Esophagus squamous epithelium (tissue), 4 donors: ENCODE results near the gene UBAC2.

Source experiments
- CTCF ChIP-seq, 6 experiments: fragments of 450-650 bp in 4 of 6; fragments of 200-600 bp in 2 of 6; sonication (generic) in 2 of 6; IDR thresholded peaks; one replicate each; pipeline ENCODE4 v1.5.1; 2016 to 2019; ENCODE audit warnings: antibody characterized with exemption in 6 of 6, mild to moderate bottlenecking in 4 of 6, moderate library complexity in 4 of 6
- POLR2A ChIP-seq, 4 donors: fragments of 450-650 bp; IDR thresholded peaks; one replicate each; pipeline ENCODE4 v1.6.1; 2017; ENCODE audit warnings: antibody characterized with exemption in 4 of 4, mild to moderate bottlenecking in 4 of 4, moderate library complexity in 3 of 4

- TF ChIP-seq CTCF (IDR thresholded peaks at IDR 0.05) (no peak), POLR2A (IDR thresholded peaks at IDR 0.05) (peak in 1 of 4 donors; percentile 58)
Observed at GRCh38 chr13:99258210-99258860, 57.7 kb downstream of the UBAC2 start, which contains the start of gene GPR18.
